ENCODE data around the gene WFDC10B. TPM values are rescaled to one million over a fixed set of nuclear protein-coding genes. Genes with fewer than 3 reads are reported as not detected.
A peak's percentile ranks its signal among the peaks of the same experiment; 100 is the strongest.

Gene WFDC10B
- total RNA-seq, 1 experiment from 2014 or later, result not detected

GRCh38 chr20:45647441-45648050 is 57.3 kb downstream of the WFDC10B start:
- Histone ChIP-seq H3K9ac (ENCODE audit: extremely low read depth, insufficient read length, low read length) (no peak overlapping the region), H3K56ac (ENCODE audit: insufficient read length, low read depth, low read length) (no peak overlapping the region), H3K14ac (ENCODE audit: insufficient read depth, low read length) (peak overlapping the region; percentile 31; the same call in 1 of the 2 replicates), H3K4ac (ENCODE audit: low read depth, low read length) (no peak overlapping the region), H3K23ac (ENCODE audit: insufficient read length, low read depth, low read length) (no peak overlapping the region), H4K8ac (replicated peaks; ENCODE audit: insufficient read length, low read depth, low read length) (no peak overlapping the region), H2BK20ac (ENCODE audit: low read depth, low read length, poor library complexity, severe bottlenecking) (no peak overlapping the region), H3K9me3 (ENCODE audit: control insufficient read depth, low read depth, low read length) (no peaks in the 10 kb centered on the region), H3K79me1 (ENCODE audit: insufficient read depth, low read depth, low read length, poor library complexity, severe bottlenecking) (no peaks in the 10 kb centered on the region), H2BK12ac (ENCODE audit: insufficient read length, low read depth, low read length) (no peak overlapping the region), H3K18ac (ENCODE audit: insufficient read length, low read depth, low read length) (no peak overlapping the region), H3K27ac (ENCODE audit: insufficient read length, low read depth, low read length) (no peak overlapping the region), H2BK15ac (ENCODE audit: low read depth, low read length) (no peak overlapping the region), H4K5ac (ENCODE audit: insufficient read length, low read depth, low read length) (no peak overlapping the region), H2BK120ac (ENCODE audit: low read depth, low read length, poor library complexity, severe bottlenecking) (no peak overlapping the region), H3K27me3 (ENCODE audit: insufficient read depth, low read length) (no peaks in the 10 kb centered on the region), H2AFZ (ENCODE audit: low read length) (no peak overlapping the region), H4K20me1 (ENCODE audit: control insufficient read depth, insufficient read depth, insufficient read length) (no peaks in the 10 kb centered on the region), H3K4me1 (ENCODE audit: insufficient read depth, low read length) (no peaks in the 10 kb centered on the region; the same call in 1 of the 2 replicates), H4K91ac (ENCODE audit: insufficient read length, low read depth, low read length) (no peak overlapping the region), H3K4me2 (ENCODE audit: insufficient read depth, insufficient read length, low read length) (no peak overlapping the region), H3K23me2 (ENCODE audit: insufficient read length, low read depth, low read length, poor library complexity, severe bottlenecking) (no peaks in the 10 kb centered on the region), H2AK5ac (ENCODE audit: insufficient read length, low read length) (no peak overlapping the region), H2BK5ac (ENCODE audit: insufficient read length, low read length) (no peak overlapping the region), H3T11ph (ENCODE audit: low read length) (no peak overlapping the region), H3K79me2 (ENCODE audit: insufficient read depth, low read length) (no peaks in the 10 kb centered on the region)
- Mint-ChIP-seq H3K27me3 (ENCODE audit: low read depth) (no peaks in the 10 kb centered on the region; the same call in 1 of the 2 replicates), H3K4me3 (no peak overlapping the region), H3K27ac (peak overlapping the region in 1 of 3 experiments; percentile 40; a peak in 2 of 7 replicates), H3K9me3 (peaks cover 21 to 29% of the 10 kb centered on the region in 2 experiments), H3K36me3 (ENCODE audit: insufficient read depth in 1 of 3, low read depth in 3 of 3) (peaks cover 13 to 16% (median 15%) of the 10 kb centered on the region in 3 experiments), H3K4me1 (peaks cover 10% of the 10 kb centered on the region in 2 experiments)
- TF ChIP-seq CTCF (conservative IDR thresholded peaks at IDR 0.05), result no peak
- DNase-seq, result no peak
- no CpG with 5 or more reads among the region's 1 CpG for WGBS (ENCODE audit: extremely low coverage, insufficient read length, low lambda C conversion rate)
